ENCODE data around the gene SH3TC1. TPM values are rescaled to one million over a fixed set of nuclear protein-coding genes. Genes with fewer than 3 reads are reported as not detected.
A peak's percentile ranks its signal among the peaks of the same experiment; 100 is the strongest.

Gene SH3TC1
- total and polyA plus RNA-seq, 9 donors: 1.1 to 34.5 (median 5.4) TPM

DNA sequence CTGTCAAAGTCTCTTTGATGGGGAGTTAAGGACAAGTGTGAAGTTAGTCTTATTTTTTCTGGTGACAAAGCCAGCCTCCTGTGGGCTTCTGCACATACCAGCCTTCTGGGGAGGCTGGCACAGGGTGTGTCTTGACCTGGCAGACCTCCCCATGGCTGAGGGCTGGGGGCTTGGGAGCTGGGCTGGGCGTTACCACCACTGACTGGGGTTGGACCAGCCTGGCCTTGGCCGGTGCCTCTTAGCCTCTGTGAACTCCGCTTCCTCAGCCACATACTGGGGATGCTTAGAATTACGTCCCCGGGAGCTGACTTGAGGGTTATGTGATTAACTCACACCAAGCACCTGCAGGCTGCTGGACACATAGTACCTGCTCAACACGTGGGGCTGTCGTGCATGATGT lies 14.0 kb downstream of the SH3TC1 start:
- intact Hi-C loops (cut with DNase I): no loop called here
- WGBS, 3 donors: 86 to 88% (median 87%) methylated on average over 7 of the region's 7 CpGs
- Histone ChIP-seq H3K9me3 (no peaks in the 10 kb centered on the region), H3K27me3 (no peaks in the 10 kb centered on the region), H3K36me3 (no peaks in the 10 kb centered on the region), H3K4me1 (ENCODE audit: insufficient read depth) (no peaks in the 10 kb centered on the region), H3K4me3 (no peak overlapping the region), H3K27ac (no peak overlapping the region)
- no peak for DNase-seq
- no peak for TF ChIP-seq EP300 (IDR thresholded peaks at IDR 0.05)

DNA sequence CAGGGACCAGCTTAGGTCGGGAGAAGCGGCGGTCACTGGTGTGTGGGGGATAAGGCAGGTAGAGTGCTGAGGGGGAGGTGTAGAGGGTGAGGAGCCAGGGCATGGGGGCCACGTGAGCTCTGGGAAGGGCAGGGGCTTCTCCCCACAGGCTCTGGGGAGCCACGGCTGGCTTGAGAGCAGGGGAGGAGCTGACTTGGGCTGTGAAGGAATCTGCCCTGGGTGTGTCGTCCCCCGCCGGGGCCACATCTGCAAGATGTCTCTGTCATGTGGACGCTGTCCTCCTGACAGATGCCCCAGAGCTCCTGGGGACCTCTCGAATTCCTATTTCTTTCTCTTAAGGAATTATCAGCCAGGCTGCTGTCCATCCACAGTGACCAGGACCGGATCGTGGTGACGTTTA lies 15.0 kb downstream of the SH3TC1 start:
- no peaks in the 10 kb centered on the region for H3K27me3 ChIP-seq
- no peak overlapping the region for H3K27ac ChIP-seq
- TF ChIP-seq EP300 (IDR thresholded peaks at IDR 0.05) (no peak), POLR2A (IDR thresholded peaks at IDR 0.05) (no peak)
- H3K9me3 ChIP-seq: no peaks in the 10 kb centered on the region
- DNase-seq: no peak
- intact Hi-C loops (cut with DNase I): no loop called here
- H3K36me3 ChIP-seq: no peaks in the 10 kb centered on the region
- WGBS, 3 donors: 81 to 89% (median 87%) methylated on average over 13 of the region's 13 CpGs
- no peaks in the 10 kb centered on the region for H3K4me1 ChIP-seq (ENCODE audit: insufficient read depth)
- H3K4me3 ChIP-seq: no peak overlapping the region

DNA sequence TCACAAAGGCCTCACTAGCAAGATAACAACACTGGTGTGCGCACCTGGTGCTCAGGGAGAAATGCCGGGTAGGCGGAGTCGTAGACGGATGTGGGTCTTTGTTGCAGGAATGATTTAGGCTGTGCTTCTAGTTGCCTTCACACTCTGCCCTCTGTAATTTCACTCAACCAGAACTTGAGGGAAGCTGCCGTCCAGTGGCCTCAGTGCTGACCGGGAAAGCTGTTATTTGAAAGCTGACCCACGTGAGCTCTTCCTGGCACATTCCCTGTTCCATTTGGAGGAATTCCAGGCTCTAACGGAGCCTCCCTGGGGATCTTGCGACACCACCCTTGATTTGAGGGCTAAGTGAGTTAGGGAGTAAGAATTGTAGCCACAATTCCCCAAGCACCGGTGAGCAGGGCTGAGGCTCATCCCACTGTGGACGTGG lies 15.9 kb downstream of the SH3TC1 start:
- Histone ChIP-seq H3K9me3 (no peaks in the 10 kb centered on the region), H3K36me3 (no peaks in the 10 kb centered on the region), H3K27me3 (no peaks in the 10 kb centered on the region), H3K4me1 (ENCODE audit: insufficient read depth) (no peaks in the 10 kb centered on the region), H3K27ac (no peak overlapping the region), H3K4me3 (no peak overlapping the region)
- intact Hi-C loops (cut with DNase I): no loop called here
- TF ChIP-seq CTCF (IDR thresholded peaks at IDR 0.05) (no peak), EP300 (IDR thresholded peaks at IDR 0.05) (no peak), POLR2A (IDR thresholded peaks at IDR 0.05) (no peak)
- peak in 2 of 5 donors; percentile 51 to 56 for DNase-seq
- 19 to 39% (median 26%) methylated on average over 12 of the region's 12 CpGs for WGBS, 3 donors

DNA sequence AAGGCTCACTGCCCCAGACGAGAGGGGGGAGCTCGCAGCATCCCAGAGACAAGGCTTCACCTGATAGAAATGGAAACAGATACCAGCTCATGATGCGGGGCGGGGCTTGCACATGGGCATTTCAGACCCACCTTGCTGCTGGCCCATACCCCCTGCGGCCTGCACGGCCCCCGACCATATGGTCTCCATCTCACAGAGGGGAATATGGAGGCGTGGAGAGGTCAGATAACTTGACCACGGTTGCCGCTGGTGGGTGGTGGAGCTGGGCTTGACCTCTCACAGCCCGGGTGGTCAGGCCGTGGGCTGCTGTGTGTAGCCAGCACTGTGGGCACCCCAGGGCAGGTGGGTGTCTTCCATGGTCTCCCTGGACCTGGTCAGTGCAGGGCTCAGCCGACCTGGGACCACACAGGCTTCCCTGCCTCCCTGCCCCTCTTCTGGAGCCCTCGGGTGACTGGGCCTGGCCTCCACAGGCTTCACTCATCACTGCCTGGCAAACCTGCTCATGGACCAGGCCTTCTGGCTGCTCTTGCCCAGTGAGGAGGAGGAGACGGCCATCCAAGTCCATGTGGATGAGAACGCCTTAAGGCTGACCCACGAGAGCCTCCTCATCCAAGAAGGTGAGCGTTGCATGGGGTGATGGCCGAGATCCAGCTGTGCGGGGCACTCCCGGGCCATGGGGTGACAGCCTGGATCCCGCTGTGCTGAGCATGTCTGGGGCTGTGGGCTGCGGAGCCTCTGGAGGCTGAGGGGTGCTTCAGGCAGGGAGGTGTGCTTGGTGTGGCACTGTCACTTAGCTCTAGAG lies 16.8 kb downstream of the SH3TC1 start:
- 80 to 84% (median 83%) methylated on average over 23 of the region's 23 CpGs for WGBS, 3 donors
- no peak for DNase-seq
- Histone ChIP-seq H3K9me3 (no peaks in the 10 kb centered on the region), H3K4me3 (no peak overlapping the region), H3K27me3 (no peaks in the 10 kb centered on the region), H3K36me3 (no peaks in the 10 kb centered on the region), H3K27ac (no peak overlapping the region), H3K4me1 (ENCODE audit: insufficient read depth) (no peaks in the 10 kb centered on the region)
- intact Hi-C loops (cut with DNase I): no loop called here
- TF ChIP-seq EP300 (IDR thresholded peaks at IDR 0.05) (no peak), POLR2A (IDR thresholded peaks at IDR 0.05) (no peak), CTCF (IDR thresholded peaks at IDR 0.05) (no peak)

GRCh38 chr4:8216443-8217245 lies 17.6 kb downstream of the SH3TC1 start:
- no peaks in the 10 kb centered on the region for H3K9me3 ChIP-seq
- no peak overlapping the region for H3K27ac ChIP-seq
- no peaks in the 10 kb centered on the region for H3K4me1 ChIP-seq (ENCODE audit: insufficient read depth)
- TF ChIP-seq EP300 (IDR thresholded peaks at IDR 0.05) (no peak), CTCF (IDR thresholded peaks at IDR 0.05) (no peak)
- no peaks in the 10 kb centered on the region for H3K27me3 ChIP-seq
- no peaks in the 10 kb centered on the region for H3K36me3 ChIP-seq
- H3K4me3 ChIP-seq: no peak overlapping the region
- DNase-seq: no peak
- 89 to 93% (median 92%) methylated on average over 24 to 28 of the region's 28 CpGs for WGBS, 3 donors
- intact Hi-C loops (cut with DNase I): no loop called here
